ENCODE results near the gene LAMA2. TPM values are rescaled to one million over a fixed set of nuclear protein-coding genes. Genes with fewer than 3 reads are reported as not detected.

LAMA2 gene
- total RNA-seq, 1 experiment from 2014 or later = 4.2 TPM

- Histone ChIP-seq H4K5ac (ENCODE audit: insufficient read length, low read depth, low read length) (no peak overlapping the region), H3K79me2 (ENCODE audit: insufficient read depth, low read length) (no peaks in the 10 kb centered on the region), H3K27ac (ENCODE audit: insufficient read length, low read depth, low read length) (no peak overlapping the region), H3K18ac (ENCODE audit: insufficient read length, low read depth, low read length) (no peak overlapping the region), H2BK5ac (ENCODE audit: insufficient read length, low read length) (no peak overlapping the region), H2BK20ac (ENCODE audit: low read depth, low read length, poor library complexity, severe bottlenecking) (no peak overlapping the region), H4K91ac (ENCODE audit: insufficient read length, low read depth, low read length) (no peak overlapping the region), H3K4ac (ENCODE audit: low read depth, low read length) (no peak overlapping the region), H3K14ac (ENCODE audit: insufficient read depth, low read length) (no peak overlapping the region), H3K23me2 (ENCODE audit: insufficient read length, low read depth, low read length, poor library complexity, severe bottlenecking) (peaks cover 7% of the 10 kb centered on the region), H3K79me1 (ENCODE audit: insufficient read depth, low read depth, low read length, poor library complexity, severe bottlenecking) (no peaks in the 10 kb centered on the region), H4K8ac (replicated peaks; ENCODE audit: insufficient read length, low read depth, low read length) (no peak overlapping the region), H4K20me1 (ENCODE audit: control insufficient read depth, insufficient read depth, insufficient read length) (no peaks in the 10 kb centered on the region), H2BK15ac (ENCODE audit: low read depth, low read length) (no peak overlapping the region), H2BK120ac (ENCODE audit: low read depth, low read length, poor library complexity, severe bottlenecking) (no peak overlapping the region), H2BK12ac (ENCODE audit: insufficient read length, low read depth, low read length) (no peak overlapping the region), H3K27me3 (ENCODE audit: insufficient read depth, low read length) (no peaks in the 10 kb centered on the region), H2AK5ac (ENCODE audit: insufficient read length, low read length) (no peak overlapping the region), H3K9ac (ENCODE audit: extremely low read depth, insufficient read length, low read length) (no peak overlapping the region), H2AFZ (ENCODE audit: low read length) (no peak overlapping the region), H3K23ac (ENCODE audit: insufficient read length, low read depth, low read length) (no peak overlapping the region), H3T11ph (ENCODE audit: low read length) (no peak overlapping the region), H3K4me1 (ENCODE audit: insufficient read depth, low read length) (no peaks in the 10 kb centered on the region; the same call in 1 of the 2 replicates), H3K56ac (ENCODE audit: insufficient read length, low read depth, low read length) (no peak overlapping the region), H3K4me2 (ENCODE audit: insufficient read depth, insufficient read length, low read length) (no peak overlapping the region), H3K9me3 (ENCODE audit: control insufficient read depth, low read depth, low read length) (no peaks in the 10 kb centered on the region)
- DNase-seq = no peak
- Mint-ChIP-seq H3K36me3 (ENCODE audit: insufficient read depth in 1 of 3, low read depth in 3 of 3) (no peaks in the 10 kb centered on the region), H3K9me3 (no peaks in the 10 kb centered on the region; a peak in 1 of 5 replicates), H3K27me3 (ENCODE audit: low read depth) (no peaks in the 10 kb centered on the region), H3K4me1 (peaks cover 12% of the 10 kb centered on the region in 2 experiments), H3K27ac (no peak overlapping the region), H3K4me3 (no peak overlapping the region)
- no peak for TF ChIP-seq CTCF (conservative IDR thresholded peaks at IDR 0.05)
Measured at GRCh38 chr6:128886706-128887105, 3.8 kb downstream of the LAMA2 start.
